SK-N-SH treated with all-trans-retinoic acid at 6 μM for 48 hours (cell line): ENCODE data around the gene KMT5B.

ENCODE experiments used
- ATAC-seq: fragments of 200-7000 bp; cut with Tn5 transposase; 3 replicates; pipeline ENCODE4 v1.9.1; 2020; ENCODE audit warnings: mild to moderate bottlenecking, moderate library complexity
- ARNTL ChIP-seq: fragments of 450-650 bp; formaldehyde crosslinking; IDR thresholded peaks from 2 replicates; pipeline ENCODE4 v1.5.0; 2020; ENCODE audit warnings: low read depth, mild to moderate bottlenecking, moderate library complexity, borderline replicate concordance
- BACH2 ChIP-seq: fragments of 250-450 bp; sonication (Bioruptor Pico); IDR thresholded peaks from 2 replicates; pipeline ENCODE4 v1.9.0; 2021; ENCODE audit warnings: mild to moderate bottlenecking, borderline replicate concordance
- CSDC2 ChIP-seq: fragments of 250-450 bp; sonication (Bioruptor Pico); IDR thresholded peaks from 2 replicates; pipeline ENCODE4 v1.5.0; 2020; ENCODE audit warnings: mild to moderate bottlenecking, moderate library complexity
- CSRNP3 ChIP-seq: fragments of 250-450 bp; sonication (Bioruptor Pico); IDR thresholded peaks from 2 replicates; pipeline ENCODE4 v1.5.1; 2021; ENCODE audit warnings: mild to moderate bottlenecking, moderate library complexity
- ESRRG ChIP-seq: fragments of 250-450 bp; sonication (Bioruptor Pico); IDR thresholded peaks from 2 replicates; pipeline ENCODE4 v1.6.1; 2021; ENCODE audit warnings: mild to moderate bottlenecking
- GLIS3 ChIP-seq: fragments of 250-450 bp; sonication (Bioruptor Pico); IDR thresholded peaks from 2 replicates; pipeline ENCODE4 v1.5.0; 2020; ENCODE audit warnings: mild to moderate bottlenecking, moderate library complexity
- ISL1 ChIP-seq: fragments of 250-450 bp; sonication (Bioruptor Pico); IDR thresholded peaks from 2 replicates; pipeline ENCODE4 v2.1.2; 2022; ENCODE audit warnings: mild to moderate bottlenecking, moderate library complexity
- OSR1 ChIP-seq: fragments of 250-450 bp; sonication (Bioruptor Pico); IDR thresholded peaks from 2 replicates; pipeline ENCODE4 v1.8.0; 2022; ENCODE audit warnings: moderate library complexity, mild to moderate bottlenecking, inconsistent platforms
- PATZ1 ChIP-seq: fragments of 250-450 bp; sonication (Bioruptor Pico); IDR thresholded peaks from 2 replicates; pipeline ENCODE4 v1.8.0; 2020; ENCODE audit warnings: mild to moderate bottlenecking, moderate library complexity, borderline replicate concordance
- POU6F1 ChIP-seq: fragments of 250-450 bp; sonication (Bioruptor Pico); IDR thresholded peaks from 2 replicates; pipeline ENCODE4 v1.8.0; 2021; ENCODE audit warnings: low read depth, mild to moderate bottlenecking, moderate library complexity, borderline replicate concordance
- PPARA ChIP-seq: fragments of 250-450 bp; sonication (Bioruptor Pico); IDR thresholded peaks from 2 replicates; pipeline ENCODE4 v1.5.0; 2020; ENCODE audit warnings: mild to moderate bottlenecking, borderline replicate concordance
- RARB ChIP-seq: fragments of 250-450 bp; sonication (Bioruptor Pico); IDR thresholded peaks from 2 replicates; pipeline ENCODE4 v1.8.0; 2021; ENCODE audit warnings: mild to moderate bottlenecking, moderate library complexity
- SNAI2 ChIP-seq: fragments of 250-450 bp; sonication (Bioruptor Pico); IDR thresholded peaks from 2 replicates; pipeline ENCODE4 v1.5.0; 2020; ENCODE audit warnings: mild to moderate bottlenecking, moderate library complexity
- TCF4 ChIP-seq: fragments of 250-450 bp; sonication (Bioruptor Pico); IDR thresholded peaks from 2 replicates; pipeline ENCODE4 v1.8.0; 2021; ENCODE audit warnings: mild to moderate bottlenecking, moderate library complexity, borderline replicate concordance
- TOX ChIP-seq: fragments of 250-450 bp; sonication (Bioruptor Pico); IDR thresholded peaks from 2 replicates; pipeline ENCODE4 v1.8.0; 2021; ENCODE audit warnings: mild to moderate bottlenecking, moderate library complexity, borderline replicate concordance
- ZC3H10 ChIP-seq: fragments of 250-450 bp; sonication (Bioruptor Pico); IDR thresholded peaks from 2 replicates; pipeline ENCODE4 v1.5.1; 2021; ENCODE audit warnings: mild to moderate bottlenecking, moderate library complexity
- ZFP3 ChIP-seq: fragments of 250-450 bp; sonication (Bioruptor Pico); IDR thresholded peaks from 2 replicates; pipeline ENCODE4 v1.5.0; 2020; ENCODE audit warnings: mild to moderate bottlenecking, moderate library complexity
- ZFP30 ChIP-seq: fragments of 450-650 bp; formaldehyde crosslinking; IDR thresholded peaks from 2 replicates; pipeline ENCODE4 v1.5.0; 2022; ENCODE audit warnings: mild to moderate bottlenecking, moderate library complexity
- ZNF565 ChIP-seq: fragments of 450-650 bp; formaldehyde crosslinking; conservative IDR thresholded peaks from 2 replicates; pipeline ENCODE4 v1.5.0; 2020; ENCODE audit warnings: low read depth, mild to moderate bottlenecking, moderate library complexity
- ZNF8 ChIP-seq: fragments of 450-650 bp; formaldehyde crosslinking; IDR thresholded peaks from 2 replicates; pipeline ENCODE4 v1.5.0; 2020; ENCODE audit warnings: mild to moderate bottlenecking, moderate library complexity
- TF ChIP-seq, protein P1 (sequence below): fragments of 250-450 bp; sonication (Bioruptor Pico); IDR thresholded peaks from 2 replicates; pipeline ENCODE4 v1.5.1; 2020; ENCODE audit warnings: low read depth, mild to moderate bottlenecking, moderate library complexity
- TF ChIP-seq, protein P2 (sequence below): fragments of 250-450 bp; sonication (Bioruptor Pico); IDR thresholded peaks from 2 replicates; pipeline ENCODE4 v1.5.0; 2020; ENCODE audit warnings: mild to moderate bottlenecking, moderate library complexity

The KMT5B gene

GRCh38 chr11:68168694-68169093 is 44.4 kb downstream of the KMT5B start:
- no peak for ATAC-seq
- no peak for TF ChIP-seq ZFP3 (CRISPR knock-in tag)
- TF ChIP-seq, protein P1, sequence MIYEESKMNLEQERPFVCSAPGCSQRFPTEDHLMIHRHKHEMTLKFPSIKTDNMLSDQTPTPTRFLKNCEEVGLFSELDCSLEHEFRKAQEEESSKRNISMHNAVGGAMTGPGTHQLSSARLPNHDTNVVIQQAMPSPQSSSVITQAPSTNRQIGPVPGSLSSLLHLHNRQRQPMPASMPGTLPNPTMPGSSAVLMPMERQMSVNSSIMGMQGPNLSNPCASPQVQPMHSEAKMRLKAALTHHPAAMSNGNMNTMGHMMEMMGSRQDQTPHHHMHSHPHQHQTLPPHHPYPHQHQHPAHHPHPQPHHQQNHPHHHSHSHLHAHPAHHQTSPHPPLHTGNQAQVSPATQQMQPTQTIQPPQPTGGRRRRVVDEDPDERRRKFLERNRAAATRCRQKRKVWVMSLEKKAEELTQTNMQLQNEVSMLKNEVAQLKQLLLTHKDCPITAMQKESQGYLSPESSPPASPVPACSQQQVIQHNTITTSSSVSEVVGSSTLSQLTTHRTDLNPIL (CRISPR knock-in tag) = no peak
- no peak for TF ChIP-seq PPARA (CRISPR knock-in tag)
- TF ChIP-seq ZFP30 (CRISPR knock-in tag) = no peak
- no peak for TF ChIP-seq CSRNP3
- no peak for TF ChIP-seq ISL1 (CRISPR knock-in tag)
- TF ChIP-seq ARNTL (CRISPR knock-in tag) = no peak
- no peak for TF ChIP-seq RARB
- TF ChIP-seq SNAI2 = no peak
- TF ChIP-seq, protein P2, sequence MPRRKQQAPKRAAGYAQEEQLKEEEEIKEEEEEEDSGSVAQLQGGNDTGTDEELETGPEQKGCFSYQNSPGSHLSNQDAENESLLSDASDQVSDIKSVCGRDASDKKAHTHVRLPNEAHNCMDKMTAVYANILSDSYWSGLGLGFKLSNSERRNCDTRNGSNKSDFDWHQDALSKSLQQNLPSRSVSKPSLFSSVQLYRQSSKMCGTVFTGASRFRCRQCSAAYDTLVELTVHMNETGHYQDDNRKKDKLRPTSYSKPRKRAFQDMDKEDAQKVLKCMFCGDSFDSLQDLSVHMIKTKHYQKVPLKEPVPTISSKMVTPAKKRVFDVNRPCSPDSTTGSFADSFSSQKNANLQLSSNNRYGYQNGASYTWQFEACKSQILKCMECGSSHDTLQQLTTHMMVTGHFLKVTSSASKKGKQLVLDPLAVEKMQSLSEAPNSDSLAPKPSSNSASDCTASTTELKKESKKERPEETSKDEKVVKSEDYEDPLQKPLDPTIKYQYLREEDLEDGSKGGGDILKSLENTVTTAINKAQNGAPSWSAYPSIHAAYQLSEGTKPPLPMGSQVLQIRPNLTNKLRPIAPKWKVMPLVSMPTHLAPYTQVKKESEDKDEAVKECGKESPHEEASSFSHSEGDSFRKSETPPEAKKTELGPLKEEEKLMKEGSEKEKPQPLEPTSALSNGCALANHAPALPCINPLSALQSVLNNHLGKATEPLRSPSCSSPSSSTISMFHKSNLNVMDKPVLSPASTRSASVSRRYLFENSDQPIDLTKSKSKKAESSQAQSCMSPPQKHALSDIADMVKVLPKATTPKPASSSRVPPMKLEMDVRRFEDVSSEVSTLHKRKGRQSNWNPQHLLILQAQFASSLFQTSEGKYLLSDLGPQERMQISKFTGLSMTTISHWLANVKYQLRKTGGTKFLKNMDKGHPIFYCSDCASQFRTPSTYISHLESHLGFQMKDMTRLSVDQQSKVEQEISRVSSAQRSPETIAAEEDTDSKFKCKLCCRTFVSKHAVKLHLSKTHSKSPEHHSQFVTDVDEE (CRISPR knock-in tag) = no peak
- no peak for TF ChIP-seq POU6F1
- TF ChIP-seq ZC3H10 (CRISPR knock-in tag) = no peak
- TF ChIP-seq TOX (CRISPR knock-in tag) = no peak
- TF ChIP-seq PATZ1 (CRISPR knock-in tag) = no peak
- no peak for TF ChIP-seq ZNF8
- TF ChIP-seq GLIS3 (CRISPR knock-in tag) = no peak
- TF ChIP-seq BACH2 (CRISPR knock-in tag) = no peak
- no peak for TF ChIP-seq TCF4 (CRISPR knock-in tag)
- no peak for TF ChIP-seq ESRRG (CRISPR knock-in tag)
- no peak for TF ChIP-seq OSR1

- ATAC-seq = no peak
These were observed 45.6 kb downstream of the KMT5B start for GRCh38 chr11:68167474-68167873.

More at GRCh38 chr11:68167474-68167873, 45.6 kb downstream of the KMT5B start:
- no peak for TF ChIP-seq ZFP30 (CRISPR knock-in tag)
- no peak for TF ChIP-seq BACH2 (CRISPR knock-in tag)
- no peak for TF ChIP-seq POU6F1
- no peak for TF ChIP-seq ZFP3 (CRISPR knock-in tag)
- TF ChIP-seq ESRRG (CRISPR knock-in tag) = no peak
- no peak for TF ChIP-seq ZNF565 (CRISPR knock-in tag)
- TF ChIP-seq PPARA (CRISPR knock-in tag) = no peak
- no peak for TF ChIP-seq SNAI2
- TF ChIP-seq CSRNP3 = no peak
- TF ChIP-seq CSDC2 (CRISPR knock-in tag) = no peak
- TF ChIP-seq ARNTL (CRISPR knock-in tag) = no peak
